Cortex of kidney (tissue), 1 donor: Measurements from ENCODE around the gene TENM4.

Experiments used
- DNase-seq: peaks from one replicate; lab custom pipeline; 2025; lab: John Stamatoyannopoulos, UW

The TENM4 gene

DNA sequence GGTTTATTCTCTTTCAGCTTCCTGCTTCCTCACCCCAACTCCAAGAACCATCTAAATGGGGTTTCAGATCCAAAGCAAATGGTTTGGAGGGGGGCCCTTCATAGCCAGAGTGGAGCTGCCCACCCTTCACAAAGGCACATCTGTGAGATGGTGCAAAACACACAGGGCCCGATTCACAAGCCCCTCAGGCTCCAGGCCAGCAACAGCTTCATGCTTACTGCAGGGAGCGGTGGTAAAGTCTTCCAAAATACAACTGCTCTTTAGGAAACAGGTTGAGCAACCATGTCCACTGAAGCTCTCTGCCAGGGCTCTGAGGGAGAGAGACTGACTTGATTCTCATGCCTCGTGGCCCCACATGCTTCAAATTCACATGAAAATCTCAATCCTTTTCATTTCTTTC, 653.1 kb downstream of the TENM4 start:
- DNase-seq: no peak

DNA sequence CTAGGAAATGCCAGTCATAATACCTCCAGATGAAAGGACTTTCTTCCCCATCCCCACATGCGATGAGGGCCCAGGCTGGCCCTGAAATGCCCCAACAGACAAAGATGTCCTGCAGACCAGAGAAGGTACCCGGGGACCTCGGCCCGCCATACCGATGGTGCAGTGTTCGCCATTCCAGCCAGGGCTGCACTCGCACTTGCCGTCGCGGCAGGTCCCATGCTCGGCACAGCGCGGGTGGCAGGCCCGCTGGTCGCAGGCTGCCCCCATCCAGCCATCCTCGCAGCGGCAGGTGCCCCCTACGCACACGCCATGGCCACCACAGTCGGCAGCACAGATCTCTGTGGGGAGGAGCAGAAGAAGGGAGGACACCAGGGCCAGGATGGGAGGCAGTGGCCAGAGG, 654.1 kb downstream of the TENM4 start:
- DNase-seq: no peak

DNA sequence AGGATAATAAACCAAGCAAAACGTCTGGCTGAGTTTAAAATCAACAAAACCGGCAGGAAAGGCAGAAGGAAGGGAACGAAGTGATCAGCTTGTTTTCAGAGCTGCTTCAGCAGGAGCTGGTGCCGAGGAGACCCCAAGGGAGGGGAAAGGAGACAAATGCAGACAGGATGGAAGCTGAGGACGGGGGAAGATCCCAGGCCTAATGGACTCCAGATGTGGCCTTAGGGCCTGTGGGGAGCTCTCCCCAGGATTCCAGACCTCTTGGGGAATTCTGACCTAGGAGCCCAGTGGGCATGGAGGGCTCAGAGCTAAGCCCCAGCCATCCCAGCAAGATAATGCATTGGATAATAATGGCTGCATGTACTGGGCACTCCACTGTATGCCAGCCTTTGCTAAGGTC, 654.7 kb downstream of the TENM4 start:
- no peak for DNase-seq

- DNase-seq: no peak
Measured at GRCh38 chr11:78784321-78785061, 656.3 kb downstream of the TENM4 start.

GRCh38 chr11:78783846-78784245, 657.0 kb downstream of the TENM4 start:
- no peak for DNase-seq

DNA sequence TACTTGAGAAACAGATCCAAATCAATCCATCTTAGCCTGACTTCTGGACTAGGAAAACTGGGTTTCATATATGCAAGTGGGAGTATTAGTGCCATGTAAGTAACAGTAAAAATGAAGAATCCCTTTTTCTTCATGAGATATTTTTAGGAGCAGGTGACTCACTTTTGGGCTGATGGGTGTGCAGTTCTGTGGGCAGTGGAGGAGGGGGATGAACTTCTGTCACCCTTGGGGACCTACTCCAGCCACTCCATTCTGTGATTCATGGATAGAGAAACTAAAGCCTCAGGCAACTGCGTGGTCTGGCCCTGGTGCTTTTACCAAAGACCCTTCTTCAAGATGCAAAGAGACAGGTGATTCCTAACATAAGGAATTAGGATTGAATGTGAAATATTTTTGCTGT, 657.5 kb downstream of the TENM4 start:
- no peak for DNase-seq

DNA sequence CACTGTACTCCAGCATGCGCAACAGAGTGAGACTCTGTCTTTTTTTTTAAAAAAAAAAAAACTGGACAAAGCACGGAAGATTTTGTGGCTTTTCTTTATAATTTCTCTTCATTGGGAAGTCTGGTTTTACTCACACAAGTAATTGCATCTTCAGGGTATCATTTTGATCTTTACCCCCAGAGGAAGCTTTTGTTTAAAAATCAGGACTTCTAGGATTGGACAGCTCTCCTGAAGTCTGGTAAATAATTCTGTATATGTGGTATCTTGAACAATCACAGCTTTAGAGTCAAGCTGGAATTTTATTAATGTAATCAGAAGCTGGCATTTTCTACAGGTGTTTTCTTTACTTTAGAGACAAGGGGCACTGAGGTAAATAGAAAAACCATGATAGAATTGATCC, 658.1 kb downstream of the TENM4 start:
- DNase-seq: no peak

DNA sequence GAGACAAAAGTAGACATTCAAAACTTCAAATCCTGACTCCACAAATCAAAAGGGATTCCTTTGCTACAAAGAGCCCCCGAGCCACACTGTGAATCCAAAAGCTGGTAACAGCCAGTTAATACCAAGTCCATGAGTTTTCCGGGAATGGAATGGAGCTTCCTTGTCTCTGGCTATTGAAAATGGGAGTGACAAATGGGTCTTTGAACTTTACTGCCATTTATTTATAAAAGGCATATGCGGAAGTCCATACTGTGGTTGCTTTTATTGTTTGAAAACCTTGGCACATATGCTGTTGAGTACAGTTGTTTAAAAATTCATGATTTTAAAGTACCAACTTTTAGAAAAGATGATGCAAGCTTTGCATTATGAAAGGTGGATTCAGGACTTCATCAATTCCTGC, 659.9 kb downstream of the TENM4 start:
- no peak for DNase-seq

GRCh38 chr11:78773492-78773891, 667.3 kb downstream of the TENM4 start:
- no peak for DNase-seq

DNA sequence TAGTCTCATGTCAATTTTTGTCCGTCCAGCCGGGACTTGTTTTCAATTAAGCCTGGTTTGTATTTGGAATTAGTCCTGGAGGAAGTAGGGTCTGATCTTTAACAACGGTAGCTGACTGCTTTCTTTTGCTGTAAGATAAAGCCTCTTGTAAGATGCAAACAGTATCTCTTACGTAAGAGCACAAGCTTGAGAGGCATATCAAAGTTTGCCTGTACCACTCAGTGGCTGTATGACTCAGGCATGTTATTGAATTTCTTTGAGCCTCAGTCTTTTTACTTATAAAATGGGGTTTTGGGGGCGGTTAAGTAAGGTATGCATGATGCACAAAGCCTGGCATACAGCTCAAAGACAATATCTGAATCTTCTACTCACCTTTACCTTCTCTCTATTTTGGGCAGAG, 667.8 kb downstream of the TENM4 start:
- no peak for DNase-seq

DNA sequence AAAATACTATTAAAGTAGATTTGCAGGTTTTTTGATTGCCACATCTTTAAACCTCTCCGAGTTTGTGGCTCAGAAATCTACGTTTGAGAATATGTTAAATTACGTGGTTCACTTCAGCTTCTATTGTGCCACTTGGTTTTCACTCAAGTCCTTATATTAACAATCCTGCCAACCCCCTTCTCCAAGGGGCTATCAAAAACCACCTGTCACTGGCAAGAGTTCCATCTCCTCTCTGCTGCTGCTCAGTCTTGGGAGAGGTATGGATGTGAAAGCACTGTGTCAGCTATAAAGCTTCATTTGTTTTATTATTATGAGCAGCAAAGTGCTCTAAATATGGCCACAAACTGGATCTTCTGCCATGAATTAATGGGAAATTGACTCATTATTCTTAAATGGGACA, 668.6 kb downstream of the TENM4 start:
- no peak for DNase-seq

DNA sequence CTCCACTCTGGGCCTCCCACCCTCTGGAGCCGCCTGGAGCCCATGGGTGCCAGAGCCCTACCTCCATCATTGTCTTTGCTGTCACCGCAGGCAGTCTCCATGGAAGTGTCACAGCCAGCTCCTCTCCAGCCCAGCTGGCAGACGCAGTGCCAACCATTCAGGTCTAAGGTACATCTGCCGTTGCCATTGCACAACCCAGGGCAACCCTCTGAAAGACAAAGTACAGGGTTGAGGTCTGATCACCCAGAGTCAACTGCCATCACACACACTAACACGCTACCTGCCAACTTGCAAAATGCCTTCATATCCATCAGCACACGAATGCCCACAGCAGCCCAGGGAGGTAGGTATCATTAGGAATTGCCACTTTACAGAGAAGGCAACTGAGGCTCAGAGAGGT, 669.9 kb downstream of the TENM4 start:
- DNase-seq: no peak

DNA sequence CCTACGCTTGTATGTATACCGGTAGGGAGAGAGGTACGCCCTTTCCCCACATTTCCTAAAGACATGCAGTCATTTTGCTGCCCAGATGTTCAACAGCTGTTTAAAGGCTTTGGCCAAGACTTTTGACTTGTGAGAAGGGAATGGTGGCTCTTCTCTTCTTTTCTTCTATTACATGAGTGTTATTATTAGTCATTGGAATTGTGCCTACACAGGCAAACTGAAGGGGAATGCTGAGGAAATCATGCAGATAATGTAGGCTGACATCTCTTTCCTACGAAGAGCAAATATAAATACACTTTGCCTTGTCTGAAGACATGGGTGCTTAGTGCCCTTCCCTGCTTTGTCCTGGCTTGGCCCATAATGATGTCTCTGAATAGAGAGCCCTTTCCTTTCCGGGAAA, 671.9 kb downstream of the TENM4 start:
- no peak for DNase-seq

GRCh38 chr11:78768345-78768744, 672.5 kb downstream of the TENM4 start:
- no peak for DNase-seq

GRCh38 chr11:78767027-78767932, 673.5 kb downstream of the TENM4 start:
- no peak for DNase-seq

DNA sequence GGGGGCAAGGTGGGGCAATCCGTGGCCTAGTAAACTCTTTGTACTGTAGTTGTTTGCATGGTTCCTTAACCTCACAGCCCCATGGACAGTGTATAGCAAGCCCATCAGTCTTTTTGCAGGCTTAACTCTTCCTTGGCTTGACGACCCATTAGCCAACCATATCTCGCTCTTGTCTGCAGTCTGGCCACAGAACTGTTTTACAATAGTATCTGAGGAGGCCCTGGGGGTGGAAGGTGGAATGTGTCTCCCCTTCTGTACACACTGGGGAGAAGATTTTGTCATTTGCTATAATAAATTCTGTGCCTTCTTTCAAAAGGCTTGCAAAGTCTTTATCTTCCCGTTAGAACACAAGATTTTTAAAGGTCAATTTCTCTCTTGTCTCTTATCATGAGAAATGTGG, 675.9 kb downstream of the TENM4 start:
- no peak for DNase-seq

- no peak for DNase-seq
Measured at GRCh38 chr11:78763664-78764063, 677.2 kb downstream of the TENM4 start.

DNA sequence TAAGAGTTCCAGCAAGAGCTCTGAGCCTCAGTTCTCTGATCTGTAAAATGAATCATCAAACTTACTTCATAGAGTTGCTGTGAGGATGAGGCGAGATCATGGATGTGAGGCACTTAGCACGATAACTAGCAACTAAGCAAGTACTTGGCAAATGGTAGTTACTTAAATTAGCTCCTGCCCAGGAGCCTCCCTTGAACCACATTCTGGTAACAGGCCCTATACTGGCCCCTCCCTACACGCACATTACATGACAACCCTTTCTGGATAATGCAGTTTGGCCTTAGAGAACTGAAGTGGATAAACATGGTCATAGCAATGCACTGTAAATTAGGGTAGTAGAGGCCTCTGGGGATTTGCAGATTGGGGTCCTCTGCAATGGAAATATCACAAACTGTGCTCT, 678.7 kb downstream of the TENM4 start:
- DNase-seq: no peak

GRCh38 chr11:78759071-78759470, 681.8 kb downstream of the TENM4 start:
- DNase-seq: no peak

- DNase-seq: no peak
Measured at GRCh38 chr11:78753297-78753696, 687.5 kb downstream of the TENM4 start.

DNA sequence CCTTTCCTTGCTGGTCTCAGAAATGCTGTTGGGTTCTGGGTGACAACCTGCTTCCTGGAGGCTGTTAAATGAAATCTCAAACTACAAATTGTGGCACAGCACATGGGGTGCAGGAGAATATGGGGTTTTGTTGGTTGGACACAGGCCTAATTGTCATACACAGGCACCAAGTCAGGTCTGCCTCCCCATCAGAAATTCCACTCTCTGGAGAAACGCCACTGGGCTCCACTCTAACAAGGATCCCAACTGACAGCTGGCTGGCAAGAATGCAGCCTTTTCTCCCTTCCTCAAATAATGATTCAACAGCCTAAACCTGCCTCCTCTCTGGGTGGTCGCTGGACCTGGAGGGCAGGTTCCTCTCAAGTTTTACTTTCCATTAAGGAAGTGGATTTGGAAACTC, 688.3 kb downstream of the TENM4 start:
- DNase-seq: no peak

DNA sequence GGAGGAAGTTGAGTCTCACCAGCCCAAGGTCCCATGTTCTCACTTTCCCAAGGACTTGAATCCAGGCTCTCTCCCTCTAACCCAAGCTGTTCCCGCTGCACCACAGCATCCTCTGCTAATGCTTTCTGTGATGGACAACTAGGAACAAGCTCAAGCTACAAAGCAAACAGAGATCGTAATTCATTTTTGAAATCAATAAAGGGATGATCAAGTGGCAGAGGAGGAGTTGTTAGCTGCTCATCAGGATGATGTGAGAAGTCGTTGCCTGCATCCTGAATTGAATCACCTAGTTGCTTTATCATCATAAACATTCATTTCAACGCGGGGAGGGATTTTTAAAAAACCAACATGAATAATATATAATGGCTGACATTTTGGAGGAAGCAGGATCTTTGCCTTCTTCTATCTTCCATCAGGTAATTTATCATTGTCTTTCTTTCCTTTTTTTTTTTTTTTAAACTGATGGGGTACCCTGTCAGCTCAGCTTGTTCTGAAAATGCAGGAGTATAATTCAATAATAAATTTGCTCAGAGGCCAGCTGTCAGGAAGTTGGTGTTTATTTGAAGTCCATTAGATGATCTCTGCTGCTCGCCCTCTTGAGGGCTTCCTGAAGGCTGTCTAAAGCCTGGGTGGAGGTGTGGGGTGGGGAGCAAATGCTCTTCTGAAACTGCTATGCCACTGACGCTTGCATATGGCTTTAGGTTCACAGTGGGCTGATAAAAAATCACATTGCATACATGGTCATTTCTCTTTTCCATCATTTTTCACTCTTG, 691.7 kb downstream of the TENM4 start:
- DNase-seq: no peak

- no peak for DNase-seq
Measured at GRCh38 chr11:78744949-78745348, 695.9 kb downstream of the TENM4 start.
